GM12873 (cell line): Measurements from ENCODE around the gene MFRP.

Experiments
- CTCF ChIP-seq: IDR thresholded peaks from 2 replicates; pipeline ENCODE4 v1.5.1; 2012; ENCODE audit warnings: low read depth, mild to moderate bottlenecking, moderate library complexity, low read length, control low read depth; ENCODE audit not compliant: insufficient read depth; ENCODE audit errors: missing control alignments

The MFRP gene

DNA sequence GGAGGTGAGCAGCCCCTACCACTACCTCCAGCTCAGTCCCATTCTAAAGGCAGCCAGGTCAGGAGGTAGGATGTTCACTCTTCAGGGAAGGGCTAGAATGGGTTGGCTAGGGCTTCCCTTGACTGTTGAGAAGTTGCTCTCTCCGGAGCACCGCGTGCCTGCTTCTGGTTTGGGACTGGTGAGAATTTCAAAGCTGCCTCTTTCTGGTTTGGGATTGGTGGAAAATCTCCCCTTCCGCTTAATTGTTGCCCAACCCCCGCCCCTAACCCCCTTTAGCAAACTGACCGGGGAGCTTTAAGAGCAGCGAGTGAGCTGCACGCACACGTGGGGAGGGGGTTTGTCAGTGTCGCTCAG is 34.3 kb upstream of the MFRP start:
- TF ChIP-seq CTCF: no peak

DNA sequence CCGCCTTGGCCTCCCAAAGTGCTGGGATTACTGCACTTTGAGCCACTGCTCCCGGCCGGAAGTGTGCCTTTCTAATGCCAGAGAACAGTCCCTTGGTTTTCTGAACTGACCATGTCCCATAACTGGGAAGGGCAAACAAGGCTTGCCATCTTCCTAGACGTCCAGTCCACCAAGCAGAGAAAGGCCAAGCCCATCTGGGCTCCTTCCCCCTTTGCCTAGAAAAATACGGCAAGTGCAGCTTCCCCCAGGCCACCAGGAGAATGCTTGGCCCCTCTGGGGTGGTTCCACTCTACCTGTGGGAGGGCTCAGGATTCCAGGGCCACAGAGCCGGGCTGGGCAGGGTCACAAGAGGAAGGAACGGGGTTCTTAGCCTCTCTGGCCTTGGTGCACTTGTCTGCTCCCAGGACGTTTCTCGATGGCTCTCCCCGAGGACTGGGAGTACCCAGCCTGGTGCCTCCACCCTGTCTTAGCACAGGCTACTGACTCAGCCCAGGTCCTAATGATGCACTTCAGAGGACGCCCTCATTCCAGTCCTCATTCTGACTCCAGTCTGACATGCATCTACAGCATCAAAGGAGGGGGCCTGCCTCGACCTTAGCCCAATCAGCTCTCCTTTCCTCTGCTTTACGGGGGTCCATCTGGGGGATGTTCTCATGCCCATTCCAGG is 33.8 kb upstream of the MFRP start:
- TF ChIP-seq CTCF: no peak

DNA sequence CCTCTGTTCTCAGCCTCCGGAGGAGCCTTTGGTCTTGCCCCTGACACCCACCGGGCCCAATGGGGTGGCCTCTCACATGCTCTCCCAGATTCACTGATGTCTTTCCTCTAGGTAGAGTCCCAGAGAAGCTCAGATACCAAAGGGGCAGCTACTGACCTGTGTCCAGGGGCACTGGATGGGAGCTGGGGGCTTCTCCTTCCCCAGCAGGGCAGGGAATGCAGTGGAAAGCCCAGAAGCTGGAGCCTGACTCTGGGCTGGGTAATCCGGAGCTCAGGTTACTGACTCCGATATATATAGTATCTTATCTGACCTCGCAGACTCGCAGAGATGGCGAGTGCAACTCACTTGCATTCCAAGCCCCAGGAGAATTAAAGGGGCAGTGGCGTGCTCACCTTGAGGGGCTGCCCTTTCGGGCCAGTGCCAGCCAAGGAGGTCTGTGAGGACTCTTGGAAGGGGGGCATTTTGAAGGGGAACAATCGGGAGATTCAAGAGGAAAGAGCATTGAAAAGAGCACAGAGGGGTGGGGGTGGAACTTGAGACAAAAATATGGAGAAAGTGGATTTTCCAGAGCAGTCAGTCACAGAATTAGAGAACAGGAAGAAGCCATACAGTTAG is 32.5 kb upstream of the MFRP start:
- no peak for TF ChIP-seq CTCF

DNA sequence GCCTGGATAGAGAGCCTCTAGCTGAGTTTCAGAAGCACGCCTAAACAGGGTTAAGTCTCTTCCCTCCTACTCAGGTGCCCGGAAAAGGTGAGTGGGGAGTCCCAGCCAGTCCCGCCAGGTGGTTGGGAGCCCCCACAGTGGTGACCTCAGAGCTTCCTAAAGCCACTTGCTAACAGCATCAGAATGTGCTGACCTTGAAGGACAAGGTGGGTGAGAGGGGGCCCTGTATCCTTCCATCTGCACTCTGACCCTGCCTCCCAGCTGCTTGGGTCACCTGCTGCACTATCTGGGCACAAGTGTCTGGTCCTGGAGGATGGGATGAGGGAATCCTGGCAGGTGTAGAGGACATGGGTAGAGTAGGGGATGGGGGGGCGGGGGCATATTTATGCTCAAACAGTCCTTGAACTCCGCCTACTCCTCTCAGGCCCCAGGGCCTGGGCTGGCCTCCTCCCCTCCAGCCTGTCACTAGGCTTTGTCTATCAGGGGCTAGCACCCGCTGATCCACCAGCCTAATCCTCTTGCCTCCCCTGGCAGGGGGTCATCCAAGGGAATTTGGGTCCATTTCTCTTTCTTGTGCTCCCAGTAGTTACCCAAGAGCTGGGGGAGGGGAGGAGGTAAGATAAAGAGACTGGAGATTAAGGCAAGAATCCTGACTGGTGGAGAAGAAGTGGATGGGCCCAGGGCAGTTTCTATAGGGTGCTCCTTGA is 31.6 kb upstream of the MFRP start:
- TF ChIP-seq CTCF: no peak

DNA sequence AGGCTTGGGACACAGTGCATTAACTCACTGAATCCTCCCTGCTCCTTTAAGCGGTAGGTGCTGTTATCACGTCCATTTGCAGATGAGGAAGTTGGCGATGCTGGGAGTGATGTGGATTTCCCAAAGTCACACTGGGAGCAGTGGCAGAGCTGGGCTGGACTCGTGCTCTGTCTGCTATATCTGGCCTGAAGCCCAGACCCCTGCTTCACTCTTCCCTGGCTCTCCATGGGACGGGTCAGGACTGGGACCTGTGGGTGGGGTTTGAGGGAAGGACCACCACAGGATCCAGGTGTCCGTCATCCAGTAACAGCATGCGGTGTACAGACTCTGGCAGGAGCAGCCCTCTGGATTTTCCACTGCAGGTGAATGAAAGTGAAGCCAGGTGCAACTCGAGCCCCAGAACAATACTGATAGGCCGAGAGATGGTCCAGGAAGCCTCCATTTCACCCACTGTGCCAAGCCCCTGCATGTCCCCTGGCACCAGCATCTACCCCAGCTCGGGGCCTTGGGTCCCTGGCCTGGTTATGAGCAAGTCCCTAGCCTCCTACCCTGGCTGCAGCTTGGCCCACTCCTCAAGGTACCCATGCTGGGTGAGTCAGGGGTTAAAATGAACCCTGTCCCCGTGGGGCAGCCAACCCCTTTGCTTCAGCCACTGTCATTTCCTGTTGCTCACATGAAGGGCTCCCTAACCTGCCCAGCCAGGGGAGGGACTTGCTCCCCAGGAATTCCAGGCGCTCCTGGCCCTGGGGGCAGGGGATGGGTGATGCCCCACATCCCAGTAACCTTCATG is 30.8 kb upstream of the MFRP start:
- TF ChIP-seq CTCF: no peak

- no peak for TF ChIP-seq CTCF
These were observed 29.8 kb upstream of the MFRP start for GRCh38 chr11:119376197-119376847.
